Thyroid gland (tissue), 4 donors: Measurements from ENCODE around the gene ZFHX3.

Experiments used
- CTCF ChIP-seq, 6 experiments: fragments of 200-600 bp in 3 of 6; fragments of 450-650 bp in 3 of 6; sonication (generic) in 3 of 6; IDR thresholded peaks; one replicate each; pipeline ENCODE4 v1.5.1; 2016 to 2019; ENCODE audit warnings: antibody characterized with exemption in 6 of 6, mild to moderate bottlenecking in 2 of 6, inconsistent platforms in 1 of 6, moderate library complexity in 1 of 6
- POLR2A ChIP-seq, 2 donors: fragments of 450-650 bp; IDR thresholded peaks; one replicate each; pipeline ENCODE4 v1.6.1; 2017; ENCODE audit warnings: antibody characterized with exemption in 2 of 2, mild to moderate bottlenecking in 2 of 2, moderate library complexity in 1 of 2

- TF ChIP-seq CTCF (IDR thresholded peaks at IDR 0.05) (no peak), POLR2A (IDR thresholded peaks at IDR 0.05) (no peak)
Measured at GRCh38 chr16:72840631-72841381, 207.1 kb downstream of the ZFHX3 start.
